A673 (cell line): ENCODE results near the gene CCDC32. TPM values are rescaled to one million over a fixed set of nuclear protein-coding genes. Genes with fewer than 3 reads are reported as not detected.

Experiments
- BruUV-seq: library from RNA; stranded (reverse); fragments of 400-500 nt; replicated peaks from 2 replicates; lab custom pipeline; 2021; lab: Mats Ljungman, UMichigan
- CTCF ChIA-PET: fragments of 300-600 bp; sonication (Branson Sonifier 250); formaldehyde crosslinking; loops from one replicate; lab custom pipeline; 2022; ENCODE audit warnings: antibody characterized with exemption; lab: Charles Lee
- POLR2A ChIA-PET: fragments of 300-600 bp; sonication (Branson Sonifier 250); formaldehyde crosslinking; loops from one replicate; lab custom pipeline; 2022; ENCODE audit warnings: antibody characterized with exemption; ENCODE audit not compliant: low non-redundant PET; lab: Charles Lee
- DNase-seq: peaks from one replicate; pipeline ENCODE4 v3.0.0-alpha.2; 2015; ENCODE audit warnings: low spot score
- H3K27ac ChIP-seq: fragments of 200-600 bp; sonication (generic); 2 replicates; pipeline ENCODE4 v1.5.1; 2016; ENCODE audit warnings: mixed run types, low read depth, mild to moderate bottlenecking, mixed read lengths, antibody characterized with exemption, low read length; ENCODE audit not compliant: poor library complexity, severe bottlenecking
- H3K27me3 ChIP-seq: fragments of 200-600 bp; sonication (generic); replicated peaks from 2 replicates; pipeline ENCODE4 v1.6.1; 2017; ENCODE audit warnings: mixed run types, low read depth, mild to moderate bottlenecking, mixed read lengths, antibody characterized with exemption, low read length; ENCODE audit not compliant: insufficient read depth, poor library complexity
- H3K36me3 ChIP-seq: fragments of 200-600 bp; sonication (generic); 2 replicates; pipeline ENCODE4 v1.6.1; 2016; ENCODE audit warnings: mixed run types, mild to moderate bottlenecking, mixed read lengths, antibody characterized with exemption, low read length; ENCODE audit not compliant: insufficient read depth, poor library complexity, severe bottlenecking
- H3K4me1 ChIP-seq: fragments of 200-600 bp; sonication (generic); 2 replicates; pipeline ENCODE4 v1.6.1; 2017; ENCODE audit warnings: mixed run types, mild to moderate bottlenecking, mixed read lengths, antibody characterized with exemption, low read length; ENCODE audit not compliant: insufficient read depth, poor library complexity, severe bottlenecking
- H3K4me3 ChIP-seq: fragments of 200-600 bp; sonication (generic); 2 replicates; pipeline ENCODE4 v1.5.1; 2016; ENCODE audit warnings: low read depth, mixed run types, mild to moderate bottlenecking, mixed read lengths, low read length; ENCODE audit not compliant: poor library complexity, severe bottlenecking
- H3K9me3 ChIP-seq: fragments of 200-600 bp; sonication (generic); 2 replicates; pipeline ENCODE4 v1.6.1; 2016; ENCODE audit warnings: mixed run types, low read depth, mild to moderate bottlenecking, mixed read lengths, antibody characterized with exemption, low read length; ENCODE audit not compliant: poor library complexity, severe bottlenecking
- CTCF ChIP-seq: fragments of 300-800, 200-600 bp; sonication (generic); conservative IDR thresholded peaks from 2 replicates; pipeline ENCODE4 v1.5.1; 2017; ENCODE audit warnings: low read depth, mild to moderate bottlenecking, antibody characterized with exemption, low read length, moderate library complexity, mixed read lengths
- EZH2 ChIP-seq: fragments of 200-600 bp; sonication (generic); IDR thresholded peaks from 2 replicates; pipeline ENCODE4 v1.6.1; 2017; ENCODE audit warnings: borderline replicate concordance, low read depth, mild to moderate bottlenecking, mixed read lengths, antibody characterized with exemption, low read length; ENCODE audit not compliant: poor library complexity, severe bottlenecking
- intact Hi-C: fragments of 100-400 bp; cut with micrococcal nuclease; formaldehyde crosslinking; loops from one replicate; pipeline ENCODE4 v1.10.0; 2022; ENCODE audit not compliant: unreplicated experiment
- total RNA-seq: library from RNA; stranded (reverse); gene quantifications from 2 replicates; pipeline ENCODE4 v1.2.3, GENCODE V29; 2021

The CCDC32 gene
- total RNA-seq, 1 experiment from 2014 or later, result 10.4 TPM

- no peak overlapping the region for H3K4me3 ChIP-seq
- no TSS peak for BruUV-seq
- H3K36me3 ChIP-seq, result no peaks in the 10 kb centered on the region
- no peak overlapping the region for H3K27ac ChIP-seq
- intact Hi-C loops, result no loop called here
- POLR2A ChIA-PET, result no interaction called here
- no peak for DNase-seq
- H3K4me1 ChIP-seq, result peaks cover 7% of the 10 kb centered on the region
- TF ChIP-seq EZH2 (no peak), CTCF (no peak)
- no peaks in the 10 kb centered on the region for H3K27me3 ChIP-seq
- no peaks in the 10 kb centered on the region for H3K9me3 ChIP-seq
- CTCF ChIA-PET, result no interaction called here
Measured at GRCh38 chr15:40550341-40551037, 14.4 kb downstream of the CCDC32 start.

- no peak overlapping the region for H3K27ac ChIP-seq
- no peaks in the 10 kb centered on the region for H3K9me3 ChIP-seq
- H3K4me1 ChIP-seq, result peaks cover 7% of the 10 kb centered on the region
- DNase-seq, result no peak
- H3K4me3 ChIP-seq, result no peak overlapping the region
- H3K27me3 ChIP-seq, result no peaks in the 10 kb centered on the region
- POLR2A ChIA-PET, result no interaction called here
- intact Hi-C loops, result no loop called here
- no peak for TF ChIP-seq CTCF
- TF ChIP-seq EZH2, result no peak
- CTCF ChIA-PET, result no interaction called here
- H3K36me3 ChIP-seq, result no peaks in the 10 kb centered on the region
- no TSS peak for BruUV-seq
Measured at GRCh38 chr15:40549894-40550293, 14.9 kb downstream of the CCDC32 start.

GRCh38 chr15:40548610-40549009 lies 16.2 kb downstream of the CCDC32 start:
- H3K36me3 ChIP-seq, result no peaks in the 10 kb centered on the region
- no peaks in the 10 kb centered on the region for H3K4me1 ChIP-seq
- H3K4me3 ChIP-seq, result no peak overlapping the region
- no peaks in the 10 kb centered on the region for H3K9me3 ChIP-seq
- no TSS peak for BruUV-seq
- H3K27me3 ChIP-seq, result no peaks in the 10 kb centered on the region
- intact Hi-C loops, result no loop called here
- ChIA-PET POLR2A (no interaction called here), CTCF (interaction anchor here (0.5 kb wide), 1 partner anchor 68 kb away, joined by 5 read pairs; no protein-coding TSS in a partner anchor)
- no peak for DNase-seq
- TF ChIP-seq CTCF (no peak), EZH2 (no peak)
- no peak overlapping the region for H3K27ac ChIP-seq
